Neural progenitor cell (in vitro differentiated cells): Measurements from ENCODE around the gene AGK. TPM values are rescaled to one million over a fixed set of nuclear protein-coding genes. Genes with fewer than 3 reads are reported as not detected.

ENCODE experiments used
- DNase-seq: peaks from one replicate; pipeline ENCODE4 v3.0.0-alpha.2; 2016; ENCODE audit warnings: low spot score
- H2AFZ ChIP-seq: fragments of 200-600 bp; sonication (generic); replicated peaks from 2 replicates; pipeline ENCODE4 v1.6.1; 2016; ENCODE audit warnings: antibody characterized with exemption
- H3F3A ChIP-seq: fragments of 200-600 bp; sonication (generic); 2 replicates; pipeline ENCODE4 v1.6.1; 2016; ENCODE audit warnings: antibody characterized with exemption, low read depth
- H3K27ac ChIP-seq: fragments of 200-600 bp; sonication (generic); 2 replicates; pipeline ENCODE4 v1.5.1; 2016; ENCODE audit warnings: mild to moderate bottlenecking
- H3K27me3 ChIP-seq: fragments of 200-600 bp; sonication (generic); 2 replicates; pipeline ENCODE4 v1.6.1; 2016; ENCODE audit warnings: mild to moderate bottlenecking, moderate library complexity
- H3K36me3 ChIP-seq: fragments of 200-600 bp; sonication (generic); 2 replicates; pipeline ENCODE4 v1.5.1; 2016
- H3K4me1 ChIP-seq: fragments of 200-600 bp; sonication (generic); 2 replicates; pipeline ENCODE4 v1.6.1; 2016; ENCODE audit warnings: mixed run types
- H3K4me2 ChIP-seq: fragments of 200-600 bp; sonication (generic); 2 replicates; pipeline ENCODE4 v1.6.1; 2016
- H3K4me3 ChIP-seq: fragments of 200-600 bp; sonication (generic); 2 replicates; pipeline ENCODE4 v1.5.1; 2016
- H3K79me2 ChIP-seq: fragments of 200-600 bp; sonication (generic); 2 replicates; pipeline ENCODE4 v1.6.1; 2016; ENCODE audit warnings: low read depth
- H3K9ac ChIP-seq: fragments of 200-600 bp; sonication (generic); 2 replicates; pipeline ENCODE4 v1.6.1; 2016
- H3K9me3 ChIP-seq: fragments of 200-600 bp; sonication (generic); 2 replicates; pipeline ENCODE4 v1.5.1; 2016; ENCODE audit warnings: low read depth
- H4K20me1 ChIP-seq: fragments of 200-600 bp; sonication (generic); 2 replicates; pipeline ENCODE4 v1.6.1; 2016; ENCODE audit warnings: low read depth
- H3K27ac Mint-ChIP-seq: 3 replicates; pipeline ENCODE4 v1.8.0; 2021; ENCODE audit warnings: mixed read lengths
- H3K27me3 Mint-ChIP-seq: 2 replicates; pipeline ENCODE4 v1.8.0; 2022; ENCODE audit warnings: low read depth, mild to moderate bottlenecking, inconsistent platforms, moderate library complexity, mixed read lengths; ENCODE audit not compliant: insufficient read depth
- H3K36me3 Mint-ChIP-seq: 3 replicates; pipeline ENCODE4 v1.8.0; 2021; ENCODE audit warnings: mixed read lengths
- H3K4me1 Mint-ChIP-seq: 3 replicates; pipeline ENCODE4 v1.8.0; 2021; ENCODE audit warnings: mixed read lengths
- H3K4me3 Mint-ChIP-seq: 3 replicates; pipeline ENCODE4 v1.8.0; 2021; ENCODE audit warnings: mild to moderate bottlenecking, moderate library complexity, mixed read lengths
- H3K9me3 Mint-ChIP-seq: 3 replicates; pipeline ENCODE4 v1.8.0; 2020; ENCODE audit warnings: mixed read lengths
- CTCF ChIP-seq: fragments of 200-600 bp; sonication (generic); IDR thresholded peaks from 2 replicates; pipeline ENCODE4 v1.5.1; 2017; ENCODE audit warnings: antibody characterized with exemption, mild to moderate bottlenecking
- EZH2 ChIP-seq: fragments of 200-600 bp; sonication (generic); IDR thresholded peaks from 2 replicates; pipeline ENCODE4 v1.6.1; 2017; ENCODE audit warnings: antibody characterized with exemption, mild to moderate bottlenecking, moderate library complexity
- EZH2phosphoT487 ChIP-seq: fragments of 200-600 bp; sonication (generic); IDR thresholded peaks from 2 replicates; pipeline ENCODE4 v1.6.1; 2017; ENCODE audit warnings: antibody characterized with exemption
- total RNA-seq: library from RNA; depleted of rRNA; stranded (reverse); fragments of >200 nt; gene quantifications from 2 replicates; pipeline ENCODE4 v1.2.3, GENCODE V29; 2015; ENCODE audit warnings: low replicate concordance

Gene AGK
- total RNA-seq, 1 donor from 2014 or later = 42.6 TPM

GRCh38 chr7:141537906-141538305 lies 13.3 kb upstream of the AGK start:
- Mint-ChIP-seq H3K27ac (no peak overlapping the region), H3K4me3 (no peak overlapping the region), H3K4me1 (peaks cover 10% of the 10 kb centered on the region), H3K9me3 (no peaks in the 10 kb centered on the region), H3K36me3 (no peaks in the 10 kb centered on the region), H3K27me3 (no peaks in the 10 kb centered on the region)
- no peaks in the 10 kb centered on the region for H3K27me3 ChIP-seq
- H3K4me1 ChIP-seq = peaks cover 2% of the 10 kb centered on the region
- no peaks in the 10 kb centered on the region for H3K9me3 ChIP-seq
- no peak overlapping the region for H3K4me3 ChIP-seq
- H3K36me3 ChIP-seq = no peaks in the 10 kb centered on the region
- no peak for DNase-seq
- H3K79me2 ChIP-seq = no peaks in the 10 kb centered on the region
- no peak for TF ChIP-seq CTCF
- TF ChIP-seq EZH2phosphoT487 = no peak
- no peak for TF ChIP-seq EZH2
- no peak overlapping the region for H3K4me2 ChIP-seq
- no peak overlapping the region for H3K9ac ChIP-seq
- no peak overlapping the region for H2AFZ ChIP-seq
- no peak overlapping the region for H3K27ac ChIP-seq
- H3F3A ChIP-seq = no peaks in the 10 kb centered on the region
- no peaks in the 10 kb centered on the region for H4K20me1 ChIP-seq

GRCh38 chr7:141541375-141541774 lies 9.8 kb upstream of the AGK start:
- peaks cover 4% of the 10 kb centered on the region for H3K4me1 ChIP-seq
- Mint-ChIP-seq H3K27me3 (peaks cover 2% of the 10 kb centered on the region), H3K4me3 (no peak overlapping the region), H3K9me3 (no peaks in the 10 kb centered on the region), H3K36me3 (no peaks in the 10 kb centered on the region), H3K27ac (no peak overlapping the region), H3K4me1 (no peaks in the 10 kb centered on the region)
- H3K9ac ChIP-seq = no peak overlapping the region
- DNase-seq = no peak
- no peaks in the 10 kb centered on the region for H4K20me1 ChIP-seq
- no peak overlapping the region for H3K4me2 ChIP-seq
- no peaks in the 10 kb centered on the region for H3K79me2 ChIP-seq
- no peak overlapping the region for H2AFZ ChIP-seq
- no peak overlapping the region for H3K4me3 ChIP-seq
- H3K27ac ChIP-seq = no peak overlapping the region
- no peaks in the 10 kb centered on the region for H3K27me3 ChIP-seq
- no peaks in the 10 kb centered on the region for H3K9me3 ChIP-seq
- H3K36me3 ChIP-seq = no peaks in the 10 kb centered on the region
- H3F3A ChIP-seq = no peaks in the 10 kb centered on the region
- TF ChIP-seq EZH2 (no peak), EZH2phosphoT487 (no peak), CTCF (no peak)

DNA sequence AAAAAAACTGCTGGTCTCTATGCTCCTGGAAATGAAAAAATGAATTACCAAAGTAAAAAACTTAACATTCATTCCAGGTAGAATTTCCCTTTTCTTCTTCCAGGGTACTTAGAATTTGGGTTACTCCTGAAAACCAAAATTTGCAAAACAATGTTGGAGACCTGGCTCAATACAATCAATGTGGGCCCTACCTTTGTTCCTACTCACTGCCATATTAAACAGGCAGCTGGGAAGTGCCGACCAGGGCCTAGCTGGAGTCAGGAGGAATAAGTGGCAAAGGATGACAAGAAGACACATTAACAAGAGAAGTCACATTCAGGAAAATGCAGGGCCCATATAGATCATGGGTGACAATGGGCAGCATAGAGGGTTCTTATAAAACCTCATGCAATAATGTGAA lies 6.4 kb upstream of the AGK start:
- Histone ChIP-seq H3K36me3 (no peaks in the 10 kb centered on the region), H3F3A (peaks cover 7% of the 10 kb centered on the region), H4K20me1 (no peaks in the 10 kb centered on the region), H3K4me2 (no peak overlapping the region), H3K27ac (no peak overlapping the region), H3K4me3 (no peak overlapping the region), H3K9me3 (no peaks in the 10 kb centered on the region), H3K79me2 (no peaks in the 10 kb centered on the region), H2AFZ (no peak overlapping the region), H3K9ac (no peak overlapping the region), H3K27me3 (no peaks in the 10 kb centered on the region), H3K4me1 (peaks cover 4% of the 10 kb centered on the region)
- H3K4me1 Mint-ChIP-seq = peaks cover 7% of the 10 kb centered on the region
- H3K27ac Mint-ChIP-seq = no peak overlapping the region
- H3K9me3 Mint-ChIP-seq = no peaks in the 10 kb centered on the region
- no peak overlapping the region for H3K4me3 Mint-ChIP-seq
- H3K36me3 Mint-ChIP-seq = no peaks in the 10 kb centered on the region
- peaks cover 5% of the 10 kb centered on the region for H3K27me3 Mint-ChIP-seq
- TF ChIP-seq CTCF = no peak
- no peak for TF ChIP-seq EZH2
- TF ChIP-seq EZH2phosphoT487 = no peak
- DNase-seq = peak; percentile 31

DNA sequence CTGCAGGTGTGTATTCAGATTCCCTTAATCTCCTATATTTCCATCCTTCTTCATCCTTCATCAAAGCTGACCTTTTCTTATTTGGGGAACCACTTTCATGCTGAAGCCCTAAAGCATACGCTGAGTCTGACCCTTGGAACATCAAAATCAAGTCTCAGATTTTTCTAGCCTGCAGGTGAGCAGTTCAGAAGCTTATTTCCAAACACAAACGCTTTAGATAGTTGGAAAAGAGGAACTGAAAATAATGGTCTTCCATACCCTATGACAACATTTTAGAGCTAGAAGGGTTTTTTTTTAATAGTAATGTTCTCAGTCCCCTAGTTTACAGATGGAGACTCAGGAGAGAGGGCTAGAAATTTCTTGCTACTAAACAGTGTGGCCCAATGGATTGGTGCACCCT lies 1.6 kb upstream of the AGK start:
- peaks cover 4% of the 10 kb centered on the region for H4K20me1 ChIP-seq
- H3F3A ChIP-seq = peaks cover 27% of the 10 kb centered on the region
- peaks cover 18% of the 10 kb centered on the region for H3K79me2 ChIP-seq
- Mint-ChIP-seq H3K27me3 (peaks cover 4% of the 10 kb centered on the region), H3K4me1 (peaks cover 25% of the 10 kb centered on the region), H3K4me3 (peak overlapping the region; percentile 86), H3K9me3 (no peaks in the 10 kb centered on the region), H3K36me3 (peaks cover 2% of the 10 kb centered on the region), H3K27ac (no peak overlapping the region)
- no peak overlapping the region for H3K9ac ChIP-seq
- H3K4me2 ChIP-seq = no peak overlapping the region
- H3K9me3 ChIP-seq = no peaks in the 10 kb centered on the region
- H3K4me3 ChIP-seq = no peak overlapping the region
- no peak overlapping the region for H3K27ac ChIP-seq
- no peaks in the 10 kb centered on the region for H3K27me3 ChIP-seq
- no peaks in the 10 kb centered on the region for H3K36me3 ChIP-seq
- no peak overlapping the region for H2AFZ ChIP-seq
- no peak for DNase-seq
- TF ChIP-seq EZH2phosphoT487 = no peak
- no peak for TF ChIP-seq CTCF
- no peak for TF ChIP-seq EZH2
- H3K4me1 ChIP-seq = peaks cover 12% of the 10 kb centered on the region
